ENCODE results near the gene CALM3. TPM values are rescaled to one million over a fixed set of nuclear protein-coding genes. Genes with fewer than 3 reads are reported as not detected.

CALM3 gene
- 544 TPM for total RNA-seq

GRCh38 chr19:46601318-46602224 lies at the start of gene CALM3:
Gene CALM3 (plus strand): TSS chr19:46601330. CDS start chr19:46601435, 105 bp downstream.

GRCh38 chr19:46624958-46625661 lies 24.0 kb downstream of the CALM3 start, which contains the start of gene PTGIR:
Gene PTGIR (minus strand): TSS chr19:46625089. CDS start chr19:46624225, 864 bp downstream.

GRCh38 chr19:46635920-46636761 lies 35.0 kb downstream of the CALM3 start, which contains the start of gene GNG8:
Gene GNG8 (minus strand): TSS chr19:46636202. CDS start chr19:46634682, 1,520 bp downstream.

Other genes starting within 250 kb of the CALM3 start
- 8.1 TPM for gene CCDC8, start 187.8 kb upstream of the CALM3 start, total RNA-seq
- gene PNMA8C, start 172.4 kb upstream of the CALM3 start, total RNA-seq = 39.2 TPM
- 108 TPM for gene PNMA8A, start 129.8 kb upstream of the CALM3 start, total RNA-seq
- gene PNMA8B, start 105.5 kb upstream of the CALM3 start, total RNA-seq = 33.0 TPM
- 0.23 TPM for gene PTGIR, start 23.8 kb downstream of the CALM3 start, total RNA-seq
- not detected for gene GNG8, start 34.9 kb downstream of the CALM3 start, total RNA-seq
- gene DACT3, start 59.9 kb downstream of the CALM3 start, total RNA-seq = 24.0 TPM
- 6.7 TPM for gene PRKD2, start 115.8 kb downstream of the CALM3 start, total RNA-seq
- 18.2 TPM for gene FKRP, start 144.7 kb downstream of the CALM3 start, total RNA-seq
- gene STRN4, start 145.1 kb downstream of the CALM3 start, total RNA-seq = 93.0 TPM
- gene SLC1A5, start 187.3 kb downstream of the CALM3 start, total RNA-seq = 4.4 TPM
- gene AP2S1, start 249.5 kb downstream of the CALM3 start, total RNA-seq = 82.1 TPM